ENCODE data around the gene NQO1. TPM values are rescaled to one million over a fixed set of nuclear protein-coding genes. Genes with fewer than 3 reads are reported as not detected.
A peak's percentile ranks its signal among the peaks of the same experiment; 100 is the strongest.

Gene NQO1
- total and polyA plus RNA-seq, 2 of the 13 experiments (the other 11 are each of a cell fraction or from before 2014, with no cell fraction given) = 464 to 1,060 TPM

DNA sequence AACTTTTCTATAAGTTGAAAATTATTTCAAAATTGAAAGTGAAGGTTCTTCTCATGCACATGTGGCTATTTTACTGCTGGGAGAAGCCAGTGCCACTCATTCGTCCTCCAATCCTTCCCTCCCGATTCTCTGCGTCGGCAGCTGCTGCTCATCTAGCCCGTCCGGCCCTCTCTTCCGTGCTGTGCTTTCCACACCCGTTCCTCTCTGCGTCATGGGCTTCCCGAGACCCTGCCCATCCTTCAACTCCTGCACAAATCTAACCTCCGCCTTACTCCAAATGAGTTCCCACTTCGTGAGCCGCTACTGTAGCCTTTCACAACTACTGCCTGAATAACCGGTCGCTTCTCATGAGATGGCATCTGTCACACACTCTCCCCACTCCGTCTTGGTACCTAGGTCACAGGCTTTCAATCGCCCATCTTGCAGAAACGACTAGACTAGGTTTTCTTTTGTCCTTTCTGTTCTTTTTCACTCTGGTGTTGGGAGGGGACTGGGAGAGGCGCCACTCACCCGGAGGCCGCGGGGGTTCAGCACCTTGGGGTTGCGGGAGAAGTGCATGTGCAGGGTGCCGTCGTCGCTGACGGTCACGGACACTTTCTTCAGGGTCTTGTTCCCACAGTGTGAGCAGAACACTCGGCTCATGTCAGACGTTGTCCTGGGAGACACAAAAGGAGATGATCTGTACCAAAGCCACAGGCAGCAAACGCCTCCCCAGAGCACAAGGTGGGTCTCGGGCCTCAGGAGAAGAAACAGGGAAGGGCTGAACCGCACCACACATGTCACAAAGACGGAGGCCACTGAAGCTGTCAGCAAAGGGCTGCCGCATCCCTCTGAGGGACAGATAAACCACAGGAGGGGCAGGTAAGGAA lies 18.2 kb upstream of the NQO1 start:
- Histone ChIP-seq H3K36me3 (replicated peaks in 1 of 2; ENCODE audit: control insufficient read depth in 1 of 2, insufficient read depth in 2 of 2, low read length in 2 of 2) (peaks cover 50 to 90% of the 10 kb centered on the region in 2 experiments), H3K27me3 (ENCODE audit: control insufficient read depth in 1 of 2, insufficient read depth in 2 of 2, low read length in 2 of 2) (no peaks in the 10 kb centered on the region), H3K27ac (ENCODE audit: extremely low read length, insufficient read depth, low read length) (no peak overlapping the region), H3K9me3 (ENCODE audit: low read length) (no peaks in the 10 kb centered on the region), H4K20me1 (ENCODE audit: insufficient read depth, low read length) (peaks cover 4% of the 10 kb centered on the region; the same call in 1 of the 2 replicates), H2AFZ (ENCODE audit: low read length) (no peak overlapping the region), H3K4me1 (ENCODE audit: insufficient read depth, low read length) (no peaks in the 10 kb centered on the region), H3K4me3 (replicated peaks in 1 of 3; ENCODE audit: insufficient read depth in 1 of 3, low read depth in 2 of 3, low read length in 3 of 3) (no peak overlapping the region), H3K9ac (ENCODE audit: insufficient read depth, low read depth, low read length) (no peak overlapping the region), H3K4me2 (ENCODE audit: low read depth, low read length) (no peak overlapping the region), H3K79me2 (ENCODE audit: insufficient read depth, low read length) (peaks cover 18% of the 10 kb centered on the region)
- intact Hi-C loops (cut with micrococcal nuclease; ENCODE audit: unreplicated experiment) = no loop called here
- ChIA-PET CTCF (ENCODE audit: low intra/inter-chr PET ratio, low total read pairs) (no interaction called here), POLR2A (interaction anchor here (0.7 to 2.7 kb wide), 3 partner anchors 10 to 21 kb away, joined by 4 to 10 read pairs (median 4); partner anchors contain the start of genes NOB1 and NQO1)
- in situ Hi-C loops (cut with HindIII; ENCODE audit: extremely low pct_ligation_motif_present, low pct_unique_long_range_greater_than_20kb) = no loop called here
- TF ChIP-seq THAP11 (CRISPR knock-in tag; IDR thresholded peaks at IDR 0.05) (no peak), FOXK2 (IDR thresholded peaks at IDR 0.05) (no peak), ZFP36 (IDR thresholded peaks at IDR 0.05; ENCODE audit: borderline replicate concordance, low read depth, low read length, partially characterized antibody) (no peak), PRPF4 (IDR thresholded peaks at IDR 0.05; ENCODE audit: low read depth, low read length, poor library complexity, severe bottlenecking) (peak; percentile 81), NFYC (CRISPR knock-in tag; IDR thresholded peaks at IDR 0.05) (no peak), JARID2 (CRISPR knock-in tag; IDR thresholded peaks at IDR 0.05; ENCODE audit: insufficient replicate concordance) (no peak), AGO2 (optimal IDR thresholded peaks at IDR 0.05; ENCODE audit: low read depth, low read length) (peak; percentile 31), TAF1 (CRISPR knock-in tag; IDR thresholded peaks at IDR 0.05) (0 out of 2 replicates have a peak, but pooled peaks have one; percentile 9), HNF4G (IDR thresholded peaks at IDR 0.05; ENCODE audit: borderline replicate concordance, low read depth, low read length) (no peak), HNF4G (CRISPR knock-in tag; IDR thresholded peaks at IDR 0.05; ENCODE audit: borderline replicate concordance, low read depth) (no peak), KMT2A (CRISPR knock-in tag; IDR thresholded peaks at IDR 0.05) (no peak), SMAD9 (CRISPR knock-in tag; IDR thresholded peaks at IDR 0.05) (no peak), MTA1 (CRISPR knock-in tag; IDR thresholded peaks at IDR 0.05; ENCODE audit: borderline replicate concordance) (0 out of 2 replicates have a peak, but pooled peaks have one; percentile 7)
- TF ChIP-seq, protein P1, sequence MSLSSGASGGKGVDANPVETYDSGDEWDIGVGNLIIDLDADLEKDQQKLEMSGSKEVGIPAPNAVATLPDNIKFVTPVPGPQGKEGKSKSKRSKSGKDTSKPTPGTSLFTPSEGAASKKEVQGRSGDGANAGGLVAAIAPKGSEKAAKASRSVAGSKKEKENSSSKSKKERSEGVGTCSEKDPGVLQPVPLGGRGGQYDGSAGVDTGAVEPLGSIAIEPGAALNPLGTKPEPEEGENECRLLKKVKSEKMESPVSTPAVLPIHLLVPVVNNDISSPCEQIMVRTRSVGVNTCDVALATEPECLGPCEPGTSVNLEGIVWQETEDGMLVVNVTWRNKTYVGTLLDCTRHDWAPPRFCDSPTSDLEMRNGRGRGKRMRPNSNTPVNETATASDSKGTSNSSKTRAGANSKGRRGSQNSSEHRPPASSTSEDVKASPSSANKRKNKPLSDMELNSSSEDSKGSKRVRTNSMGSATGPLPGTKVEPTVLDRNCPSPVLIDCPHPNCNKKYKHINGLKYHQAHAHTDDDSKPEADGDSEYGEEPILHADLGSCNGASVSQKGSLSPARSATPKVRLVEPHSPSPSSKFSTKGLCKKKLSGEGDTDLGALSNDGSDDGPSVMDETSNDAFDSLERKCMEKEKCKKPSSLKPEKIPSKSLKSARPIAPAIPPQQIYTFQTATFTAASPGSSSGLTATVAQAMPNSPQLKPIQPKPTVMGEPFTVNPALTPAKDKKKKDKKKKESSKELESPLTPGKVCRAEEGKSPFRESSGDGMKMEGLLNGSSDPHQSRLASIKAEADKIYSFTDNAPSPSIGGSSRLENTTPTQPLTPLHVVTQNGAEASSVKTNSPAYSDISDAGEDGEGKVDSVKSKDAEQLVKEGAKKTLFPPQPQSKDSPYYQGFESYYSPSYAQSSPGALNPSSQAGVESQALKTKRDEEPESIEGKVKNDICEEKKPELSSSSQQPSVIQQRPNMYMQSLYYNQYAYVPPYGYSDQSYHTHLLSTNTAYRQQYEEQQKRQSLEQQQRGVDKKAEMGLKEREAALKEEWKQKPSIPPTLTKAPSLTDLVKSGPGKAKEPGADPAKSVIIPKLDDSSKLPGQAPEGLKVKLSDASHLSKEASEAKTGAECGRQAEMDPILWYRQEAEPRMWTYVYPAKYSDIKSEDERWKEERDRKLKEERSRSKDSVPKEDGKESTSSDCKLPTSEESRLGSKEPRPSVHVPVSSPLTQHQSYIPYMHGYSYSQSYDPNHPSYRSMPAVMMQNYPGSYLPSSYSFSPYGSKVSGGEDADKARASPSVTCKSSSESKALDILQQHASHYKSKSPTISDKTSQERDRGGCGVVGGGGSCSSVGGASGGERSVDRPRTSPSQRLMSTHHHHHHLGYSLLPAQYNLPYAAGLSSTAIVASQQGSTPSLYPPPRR (CRISPR knock-in tag; IDR thresholded peaks at IDR 0.05; ENCODE audit: borderline replicate concordance) = no peak
- TF ChIP-seq, protein P2, sequence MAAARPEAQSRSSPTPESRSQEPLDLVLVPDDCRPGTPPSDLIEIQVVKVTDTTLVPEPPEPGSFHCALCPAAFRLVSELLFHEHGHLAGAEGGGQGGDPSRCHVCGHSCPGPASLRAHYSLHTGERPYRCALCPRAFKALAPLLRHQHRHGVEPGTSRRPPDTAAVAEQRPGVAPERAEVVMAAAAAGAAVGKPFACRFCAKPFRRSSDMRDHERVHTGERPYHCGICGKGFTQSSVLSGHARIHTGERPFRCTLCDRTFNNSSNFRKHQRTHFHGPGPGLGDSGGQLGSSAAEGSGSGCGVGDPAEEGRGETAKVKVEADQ (CRISPR knock-in tag; IDR thresholded peaks at IDR 0.05; ENCODE audit: borderline replicate concordance) = no peak
- TF ChIP-seq, protein P3, sequence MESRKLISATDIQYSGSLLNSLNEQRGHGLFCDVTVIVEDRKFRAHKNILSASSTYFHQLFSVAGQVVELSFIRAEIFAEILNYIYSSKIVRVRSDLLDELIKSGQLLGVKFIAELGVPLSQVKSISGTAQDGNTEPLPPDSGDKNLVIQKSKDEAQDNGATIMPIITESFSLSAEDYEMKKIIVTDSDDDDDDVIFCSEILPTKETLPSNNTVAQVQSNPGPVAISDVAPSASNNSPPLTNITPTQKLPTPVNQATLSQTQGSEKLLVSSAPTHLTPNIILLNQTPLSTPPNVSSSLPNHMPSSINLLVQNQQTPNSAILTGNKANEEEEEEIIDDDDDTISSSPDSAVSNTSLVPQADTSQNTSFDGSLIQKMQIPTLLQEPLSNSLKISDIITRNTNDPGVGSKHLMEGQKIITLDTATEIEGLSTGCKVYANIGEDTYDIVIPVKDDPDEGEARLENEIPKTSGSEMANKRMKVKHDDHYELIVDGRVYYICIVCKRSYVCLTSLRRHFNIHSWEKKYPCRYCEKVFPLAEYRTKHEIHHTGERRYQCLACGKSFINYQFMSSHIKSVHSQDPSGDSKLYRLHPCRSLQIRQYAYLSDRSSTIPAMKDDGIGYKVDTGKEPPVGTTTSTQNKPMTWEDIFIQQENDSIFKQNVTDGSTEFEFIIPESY (CRISPR knock-in tag; IDR thresholded peaks at IDR 0.05) = peak; percentile 55; the same call in 1 of the 2 replicates
- 97% methylated on average over 35 of the region's 35 CpGs for WGBS (ENCODE audit: low lambda C conversion rate)
- no peak for ATAC-seq
- no peak for DNase-seq (ENCODE audit: low spot score)
- no TSS peak for BruUV-seq (replicated peaks)
- FAIRE-seq = no peak

All from HepG2 (cell line).